Karpas-422 (cell line): Measurements from ENCODE around the gene NVL. TPM values are rescaled to one million over a fixed set of nuclear protein-coding genes. Genes with fewer than 3 reads are reported as not detected.
A peak's percentile ranks its signal among the peaks of the same experiment; 100 is the strongest.

Experiments
- DNase-seq: peaks from one replicate; pipeline ENCODE4 v3.0.0-alpha.2; 2015
- H2AFZ ChIP-seq: fragments of 200-600 bp; sonication (generic); 2 replicates; pipeline ENCODE4 v1.6.1; 2014; ENCODE audit warnings: antibody characterized with exemption, low read length, mixed read lengths
- H3K27ac ChIP-seq: fragments of 200-600 bp; sonication (generic); 2 replicates; pipeline ENCODE4 v1.5.1; 2014; ENCODE audit warnings: mild to moderate bottlenecking, low read length, moderate library complexity
- H3K27me3 ChIP-seq: fragments of 200-600 bp; sonication (generic); 2 replicates; pipeline ENCODE4 v1.6.1; 2014; ENCODE audit warnings: low read length, mixed read lengths
- H3K36me3 ChIP-seq: fragments of 200-600 bp; sonication (generic); 2 replicates; pipeline ENCODE4 v1.6.1; 2014; ENCODE audit warnings: low read length, mixed read lengths; ENCODE audit not compliant: insufficient read depth
- H3K4me1 ChIP-seq: fragments of 200-600 bp; sonication (generic); 2 replicates; pipeline ENCODE4 v1.6.1; 2014; ENCODE audit warnings: mild to moderate bottlenecking, low read length, mixed read lengths
- H3K4me2 ChIP-seq: fragments of 200-600 bp; sonication (generic); 2 replicates; pipeline ENCODE4 v1.6.1; 2014; ENCODE audit warnings: low read length, low read depth, mild to moderate bottlenecking; ENCODE audit not compliant: poor library complexity, severe bottlenecking
- H3K4me3 ChIP-seq: fragments of 200-600 bp; sonication (generic); 2 replicates; pipeline ENCODE4 v1.5.1; 2014; ENCODE audit warnings: mild to moderate bottlenecking, antibody characterized with exemption, low read length, mixed read lengths
- H3K79me2 ChIP-seq: fragments of 200-600 bp; sonication (generic); 2 replicates; pipeline ENCODE4 v1.6.1; 2014; ENCODE audit warnings: mild to moderate bottlenecking, low read length, mixed read lengths
- H3K9ac ChIP-seq: fragments of 200-600 bp; sonication (generic); 2 replicates; pipeline ENCODE4 v1.6.0; 2014; ENCODE audit warnings: low read length
- H3K9me2 ChIP-seq: fragments of 200-600 bp; sonication (generic), shearing (Covaris generic); replicated peaks from 2 replicates; pipeline ENCODE4 v1.6.0; 2014; ENCODE audit warnings: mild to moderate bottlenecking, low read length, moderate library complexity; ENCODE audit not compliant: insufficient read depth
- H3K9me3 ChIP-seq: fragments of 300-700, 200-600 bp; sonication (generic); 2 replicates; pipeline ENCODE4 v1.6.1; 2014; ENCODE audit warnings: low read length, mixed read lengths
- H4K20me1 ChIP-seq: fragments of 200-600 bp; sonication (generic); 2 replicates; pipeline ENCODE4 v1.6.1; 2014; ENCODE audit warnings: mild to moderate bottlenecking, antibody characterized with exemption, low read length, low read depth; ENCODE audit not compliant: insufficient read depth
- total RNA-seq: library from RNA; depleted of rRNA; stranded (reverse); fragments of >200 nt; shearing (Covaris generic); gene quantifications from 2 replicates; pipeline ENCODE4 v1.2.3, GENCODE V29; 2014; ENCODE audit warnings: low replicate concordance

NVL gene
- total RNA-seq, 1 experiment from 2014 or later: 27.1 TPM

DNA sequence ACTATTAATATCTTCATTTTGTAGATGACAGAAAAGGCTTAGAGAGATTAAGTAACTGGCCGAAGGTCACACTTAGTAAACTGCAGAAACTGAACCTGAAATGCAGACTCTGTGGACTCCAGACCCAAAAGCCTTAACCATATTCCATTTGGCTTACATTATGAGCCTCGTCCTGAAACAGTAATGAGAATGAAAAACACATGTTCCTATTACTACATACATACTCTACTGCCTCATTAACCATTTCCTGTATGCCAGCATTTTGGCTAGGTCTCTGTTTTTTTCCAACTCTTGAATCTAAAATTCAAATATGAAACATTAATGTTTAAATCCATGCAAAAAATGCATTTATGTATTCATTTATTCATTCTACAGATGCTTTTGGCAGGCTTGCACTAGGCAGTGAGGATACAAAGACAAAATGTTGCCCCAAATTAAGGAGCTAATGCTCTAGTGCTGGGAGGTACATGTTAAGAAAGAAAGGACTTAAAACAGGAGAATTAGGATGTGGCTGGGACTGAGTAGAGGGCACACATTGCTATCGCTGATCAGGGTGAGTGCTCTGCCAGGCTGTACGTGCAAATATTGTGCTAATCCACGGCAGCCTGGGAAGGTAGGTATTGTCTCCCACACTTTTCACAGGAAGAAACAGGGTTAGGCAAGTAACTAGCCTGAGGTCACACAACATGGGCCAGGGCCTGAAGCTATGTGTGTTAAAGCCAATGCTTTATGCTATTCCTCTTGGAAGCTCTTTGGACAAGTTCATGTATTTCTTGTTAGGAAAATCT is 133.0 kb downstream of the NVL start:
- no peak overlapping the region for H3K4me2 ChIP-seq
- H3K36me3 ChIP-seq: peaks cover 11% of the 10 kb centered on the region
- no peaks in the 10 kb centered on the region for H3K9me2 ChIP-seq
- DNase-seq: peak; percentile 38
- H3K9me3 ChIP-seq: no peaks in the 10 kb centered on the region
- no peaks in the 10 kb centered on the region for H3K79me2 ChIP-seq
- H3K27me3 ChIP-seq: no peaks in the 10 kb centered on the region
- H3K4me1 ChIP-seq: peaks cover 6% of the 10 kb centered on the region; the same call in 1 of the 2 replicates
- no peak overlapping the region for H2AFZ ChIP-seq
- no peaks in the 10 kb centered on the region for H4K20me1 ChIP-seq
- no peak overlapping the region for H3K27ac ChIP-seq
- no peak overlapping the region for H3K4me3 ChIP-seq
- H3K9ac ChIP-seq: no peak overlapping the region

DNA sequence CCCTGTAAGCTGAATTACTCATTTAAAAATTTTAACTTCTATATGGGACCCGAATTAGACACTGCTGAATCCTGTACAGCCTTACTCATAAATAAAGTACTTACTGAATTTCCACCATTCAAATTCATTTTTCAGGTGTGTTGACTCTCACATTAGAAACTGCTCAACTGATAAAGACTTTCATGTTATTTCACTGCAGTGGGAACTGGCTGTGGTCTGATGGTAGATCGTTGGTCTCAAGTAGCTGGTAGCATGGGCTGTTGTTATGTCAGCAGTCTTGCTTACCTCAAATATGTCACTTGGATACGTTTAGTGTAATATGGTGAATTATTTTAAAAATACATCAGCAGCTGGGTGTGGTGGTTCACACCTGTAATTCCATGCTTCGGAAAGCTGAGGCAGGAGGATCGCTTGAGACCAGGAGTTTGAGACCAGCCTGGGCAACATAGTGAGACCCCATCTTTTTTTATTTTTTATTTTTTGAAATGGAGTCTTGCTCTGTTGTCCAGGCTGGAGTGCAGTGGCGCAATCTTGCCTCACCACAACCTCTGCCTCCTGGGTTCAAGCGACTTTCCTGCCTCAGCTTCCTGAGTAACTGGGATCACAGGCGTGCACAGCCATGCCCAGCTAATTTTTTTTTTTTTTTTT is 136.5 kb downstream of the NVL start:
- H3K36me3 ChIP-seq: peaks cover 27% of the 10 kb centered on the region

DNA sequence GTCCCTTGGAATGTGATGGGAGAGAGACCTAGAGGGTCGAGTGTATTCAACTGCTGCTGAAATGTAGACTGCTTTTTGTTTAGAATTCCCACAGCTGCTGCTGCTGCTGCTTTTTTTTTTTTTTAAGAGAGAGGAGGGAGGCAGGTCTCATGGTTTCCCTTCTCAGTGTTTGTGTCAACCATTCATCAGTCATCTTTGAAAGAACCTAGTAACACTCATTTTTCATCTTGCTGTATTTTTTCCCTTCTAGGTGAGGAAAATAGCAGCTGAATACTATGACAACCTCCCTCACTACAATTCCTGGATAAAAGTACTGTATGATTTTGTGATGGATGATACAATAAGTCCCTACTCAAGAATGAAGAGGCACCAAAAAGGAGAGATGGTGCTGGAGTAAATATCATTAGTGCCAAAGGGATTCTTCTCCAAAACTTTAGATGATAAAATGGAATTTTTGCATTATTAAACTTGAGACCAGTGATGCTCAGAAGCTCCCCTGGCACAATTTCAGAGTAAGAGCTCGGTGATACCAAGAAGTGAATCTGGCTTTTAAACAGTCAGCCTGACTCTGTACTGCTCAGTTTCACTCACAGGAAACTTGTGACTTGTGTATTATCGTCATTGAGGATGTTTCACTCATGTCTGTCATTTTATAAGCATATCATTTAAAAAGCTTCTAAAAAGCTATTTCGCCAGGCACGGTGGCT is 137.7 kb downstream of the NVL start:
- H3K4me3 ChIP-seq: no peak overlapping the region
- no peaks in the 10 kb centered on the region for H3K9me2 ChIP-seq
- H3K9me3 ChIP-seq: no peaks in the 10 kb centered on the region
- peak; percentile 4 for DNase-seq
- no peak overlapping the region for H3K4me2 ChIP-seq
- no peak overlapping the region for H3K9ac ChIP-seq
- H2AFZ ChIP-seq: no peak overlapping the region
- no peaks in the 10 kb centered on the region for H3K4me1 ChIP-seq
- H3K27me3 ChIP-seq: no peaks in the 10 kb centered on the region
- H3K79me2 ChIP-seq: peaks cover 31% of the 10 kb centered on the region
- peaks cover 37% of the 10 kb centered on the region for H3K36me3 ChIP-seq
- no peak overlapping the region for H3K27ac ChIP-seq
- 0 out of 2 replicates have a peak, but pooled peaks cover 3% of the 10 kb centered on the region for H4K20me1 ChIP-seq

More for the DNA sequence above, 136.5 kb downstream of the NVL start:
- DNase-seq: peak; percentile 28
- H2AFZ ChIP-seq: no peak overlapping the region
- H3K27ac ChIP-seq: no peak overlapping the region
- H3K9me2 ChIP-seq: no peaks in the 10 kb centered on the region
- H3K4me2 ChIP-seq: no peak overlapping the region
- H3K4me3 ChIP-seq: no peak overlapping the region
- H3K9ac ChIP-seq: no peak overlapping the region
- H3K4me1 ChIP-seq: no peaks in the 10 kb centered on the region
- H4K20me1 ChIP-seq: 0 out of 2 replicates have a peak, but pooled peaks cover 3% of the 10 kb centered on the region
- H3K9me3 ChIP-seq: no peaks in the 10 kb centered on the region
- H3K27me3 ChIP-seq: no peaks in the 10 kb centered on the region
- H3K79me2 ChIP-seq: peaks cover 19% of the 10 kb centered on the region

GRCh38 chr1:224189561-224189960 is 140.4 kb downstream of the NVL start:
- no peak overlapping the region for H3K4me2 ChIP-seq
- H3K27me3 ChIP-seq: no peaks in the 10 kb centered on the region
- H3K36me3 ChIP-seq: peaks cover 54% of the 10 kb centered on the region
- no peaks in the 10 kb centered on the region for H3K9me2 ChIP-seq
- H3K4me3 ChIP-seq: no peak overlapping the region
- H3K4me1 ChIP-seq: peaks cover 3% of the 10 kb centered on the region
- H3K9me3 ChIP-seq: no peaks in the 10 kb centered on the region
- 0 out of 2 replicates have a peak, but pooled peaks cover 3% of the 10 kb centered on the region for H4K20me1 ChIP-seq
- H3K79me2 ChIP-seq: peaks cover 57% of the 10 kb centered on the region
- peak; percentile 27 for DNase-seq
- no peak overlapping the region for H3K27ac ChIP-seq
- no peak overlapping the region for H2AFZ ChIP-seq
- no peak overlapping the region for H3K9ac ChIP-seq

GRCh38 chr1:224188286-224188685 is 141.7 kb downstream of the NVL start:
- Histone ChIP-seq H2AFZ (no peak overlapping the region), H3K4me2 (no peak overlapping the region), H3K9me3 (no peaks in the 10 kb centered on the region), H3K36me3 (peaks cover 51% of the 10 kb centered on the region), H3K79me2 (peaks cover 69% of the 10 kb centered on the region), H3K9me2 (no peaks in the 10 kb centered on the region), H3K4me3 (no peak overlapping the region), H4K20me1 (0 out of 2 replicates have a peak, but pooled peaks cover 3% of the 10 kb centered on the region), H3K9ac (no peak overlapping the region), H3K4me1 (peaks cover 8% of the 10 kb centered on the region), H3K27me3 (no peaks in the 10 kb centered on the region), H3K27ac (no peak overlapping the region)
- DNase-seq: no peak

DNA sequence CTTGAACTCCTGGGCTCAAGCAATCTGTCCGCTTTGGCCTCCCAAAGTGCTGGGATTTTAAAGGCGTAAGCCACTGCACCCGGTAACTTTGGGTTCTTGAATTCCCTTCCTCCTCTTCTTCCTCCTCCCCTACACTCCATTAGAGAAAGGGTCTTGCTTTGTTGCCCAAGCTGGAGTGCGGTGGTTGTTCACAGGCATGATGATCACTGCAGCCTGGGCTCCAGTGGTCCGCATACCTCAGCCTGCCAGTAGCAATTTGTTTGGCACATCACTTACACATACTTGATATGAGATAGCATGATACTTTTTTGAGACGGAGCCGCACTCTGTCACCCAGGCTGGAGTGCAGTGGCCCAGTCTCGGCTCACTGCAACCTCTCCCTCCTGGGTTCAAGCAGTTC is 144.8 kb downstream of the NVL start:
- 0 out of 2 replicates have a peak, but pooled peaks cover 3% of the 10 kb centered on the region for H4K20me1 ChIP-seq
- peaks cover 23% of the 10 kb centered on the region for H3K4me1 ChIP-seq
- H3K9me2 ChIP-seq: no peaks in the 10 kb centered on the region
- H3K9ac ChIP-seq: no peak overlapping the region
- H3K79me2 ChIP-seq: peaks cover 67% of the 10 kb centered on the region
- H3K27ac ChIP-seq: no peak overlapping the region
- no peak overlapping the region for H2AFZ ChIP-seq
- H3K27me3 ChIP-seq: no peaks in the 10 kb centered on the region
- peak overlapping the region; percentile 72 for H3K4me2 ChIP-seq
- H3K4me3 ChIP-seq: peak overlapping the region; percentile 88; the same call in 1 of the 2 replicates
- DNase-seq: no peak
- no peaks in the 10 kb centered on the region for H3K9me3 ChIP-seq
- H3K36me3 ChIP-seq: peaks cover 39% of the 10 kb centered on the region

GRCh38 chr1:224183591-224184312 is 146.2 kb downstream of the NVL start:
- H3K4me1 ChIP-seq: peaks cover 23% of the 10 kb centered on the region
- peaks cover 28% of the 10 kb centered on the region for H3K36me3 ChIP-seq
- peak overlapping the region; percentile 88 for H3K4me3 ChIP-seq
- H4K20me1 ChIP-seq: no peaks in the 10 kb centered on the region
- DNase-seq: peak; percentile 87
- H3K27me3 ChIP-seq: no peaks in the 10 kb centered on the region
- H3K9me3 ChIP-seq: no peaks in the 10 kb centered on the region
- H3K4me2 ChIP-seq: peak overlapping the region; percentile 72
- H3K79me2 ChIP-seq: peaks cover 52% of the 10 kb centered on the region
- peak overlapping the region; percentile 87 for H3K9ac ChIP-seq
- no peaks in the 10 kb centered on the region for H3K9me2 ChIP-seq
- H2AFZ ChIP-seq: peak overlapping the region; percentile 63; the same call in 1 of the 2 replicates
- H3K27ac ChIP-seq: peak overlapping the region; percentile 68
